GM20000 (cell line): ENCODE results near the gene UBE2V1.

ENCODE experiments used
- DNase-seq: peaks from one replicate; pipeline ENCODE4 v3.0.0; 2012; ENCODE audit warnings: low spot score
- TF ChIP-seq, protein P1 (sequence below): IDR thresholded peaks from 2 replicates; pipeline ENCODE4 v1.5.1; 2012; ENCODE audit warnings: mild to moderate bottlenecking, control low read depth; ENCODE audit errors: extremely low read depth, missing control alignments

Gene UBE2V1

DNA sequence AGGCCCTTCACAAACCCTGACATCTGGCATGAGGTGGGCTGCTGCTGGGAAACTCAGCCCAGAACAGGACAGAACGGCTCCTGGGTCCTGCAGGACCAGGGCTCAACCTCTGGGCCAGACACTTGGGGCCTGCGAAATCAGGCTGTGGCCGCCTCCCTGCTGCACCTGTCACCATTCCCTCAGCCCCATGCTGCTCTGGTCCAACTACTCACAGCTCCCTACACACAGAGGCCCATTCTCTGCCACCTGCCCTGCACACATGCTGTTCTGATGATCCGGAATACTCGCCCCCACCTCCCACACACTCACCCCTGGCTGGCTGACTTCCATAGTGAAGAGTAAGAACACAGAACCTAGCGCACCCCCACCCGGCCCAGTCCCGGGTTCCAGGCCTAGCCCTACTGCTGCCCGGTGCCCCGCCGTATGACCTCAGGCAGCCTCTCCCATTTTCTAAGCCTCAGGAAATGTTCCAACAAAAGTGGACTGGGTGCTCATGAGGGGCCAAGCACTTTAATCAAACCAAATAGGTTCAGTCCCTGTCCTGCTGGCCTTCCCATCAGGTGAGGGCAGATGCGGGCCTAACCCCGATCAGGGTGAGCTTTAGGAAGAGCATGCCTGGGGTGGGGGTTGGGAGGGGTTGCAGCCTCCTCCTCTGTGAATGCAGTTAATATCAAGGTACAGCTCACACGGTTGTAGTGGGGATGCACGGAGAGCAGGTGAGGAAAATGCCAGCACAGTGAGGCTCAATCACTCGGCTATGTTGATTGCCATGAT is 36.7 kb upstream of the UBE2V1 start:
- TF ChIP-seq, protein P1, sequence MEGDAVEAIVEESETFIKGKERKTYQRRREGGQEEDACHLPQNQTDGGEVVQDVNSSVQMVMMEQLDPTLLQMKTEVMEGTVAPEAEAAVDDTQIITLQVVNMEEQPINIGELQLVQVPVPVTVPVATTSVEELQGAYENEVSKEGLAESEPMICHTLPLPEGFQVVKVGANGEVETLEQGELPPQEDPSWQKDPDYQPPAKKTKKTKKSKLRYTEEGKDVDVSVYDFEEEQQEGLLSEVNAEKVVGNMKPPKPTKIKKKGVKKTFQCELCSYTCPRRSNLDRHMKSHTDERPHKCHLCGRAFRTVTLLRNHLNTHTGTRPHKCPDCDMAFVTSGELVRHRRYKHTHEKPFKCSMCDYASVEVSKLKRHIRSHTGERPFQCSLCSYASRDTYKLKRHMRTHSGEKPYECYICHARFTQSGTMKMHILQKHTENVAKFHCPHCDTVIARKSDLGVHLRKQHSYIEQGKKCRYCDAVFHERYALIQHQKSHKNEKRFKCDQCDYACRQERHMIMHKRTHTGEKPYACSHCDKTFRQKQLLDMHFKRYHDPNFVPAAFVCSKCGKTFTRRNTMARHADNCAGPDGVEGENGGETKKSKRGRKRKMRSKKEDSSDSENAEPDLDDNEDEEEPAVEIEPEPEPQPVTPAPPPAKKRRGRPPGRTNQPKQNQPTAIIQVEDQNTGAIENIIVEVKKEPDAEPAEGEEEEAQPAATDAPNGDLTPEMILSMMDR = no peak
- no peak for DNase-seq

DNA sequence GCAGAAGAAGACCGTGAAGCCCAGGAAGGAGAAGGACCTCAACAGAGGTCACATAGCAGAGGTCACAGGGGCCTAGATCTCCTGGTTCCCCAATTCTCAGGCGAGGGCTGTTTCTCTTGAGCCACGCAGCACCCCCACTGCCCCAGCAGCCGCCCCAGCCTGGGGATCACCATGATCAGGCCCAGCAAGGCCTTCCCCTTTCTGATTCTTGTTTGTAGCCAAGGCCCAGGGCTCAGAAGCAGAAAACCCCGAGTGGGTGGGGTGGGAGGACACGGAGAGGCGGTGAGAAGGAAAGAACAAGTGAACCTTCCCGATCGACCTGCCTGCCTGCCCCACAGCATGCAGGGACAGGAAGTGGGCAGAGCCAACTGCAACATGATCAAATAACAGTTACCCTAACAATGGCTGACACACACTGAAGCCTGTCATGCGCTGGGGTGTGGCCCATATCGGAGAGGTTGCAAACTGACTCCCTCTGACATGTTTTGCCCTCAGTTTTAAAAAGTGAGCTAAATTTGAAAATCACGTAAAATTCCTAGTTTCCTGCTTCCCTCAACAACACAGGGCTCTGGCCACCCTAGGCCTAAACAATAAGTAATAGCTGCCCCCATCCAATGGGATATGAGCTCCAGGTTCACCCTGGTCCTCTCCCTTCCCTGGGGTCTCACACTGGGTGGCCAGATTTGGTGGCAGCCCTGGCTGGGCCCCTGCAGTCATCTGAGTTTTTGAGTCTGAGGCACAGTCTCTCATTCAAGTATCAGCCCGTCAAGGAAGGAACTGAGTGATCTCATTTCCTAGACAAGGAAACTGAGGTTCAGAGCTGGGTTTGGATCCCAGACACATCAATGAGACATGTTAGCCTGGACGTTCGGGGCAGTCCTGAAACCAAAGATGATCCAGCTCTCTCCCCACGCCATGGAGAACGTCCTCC is 34.0 kb upstream of the UBE2V1 start:
- TF ChIP-seq, protein P1 = no peak
- DNase-seq = peak; percentile 71

DNA sequence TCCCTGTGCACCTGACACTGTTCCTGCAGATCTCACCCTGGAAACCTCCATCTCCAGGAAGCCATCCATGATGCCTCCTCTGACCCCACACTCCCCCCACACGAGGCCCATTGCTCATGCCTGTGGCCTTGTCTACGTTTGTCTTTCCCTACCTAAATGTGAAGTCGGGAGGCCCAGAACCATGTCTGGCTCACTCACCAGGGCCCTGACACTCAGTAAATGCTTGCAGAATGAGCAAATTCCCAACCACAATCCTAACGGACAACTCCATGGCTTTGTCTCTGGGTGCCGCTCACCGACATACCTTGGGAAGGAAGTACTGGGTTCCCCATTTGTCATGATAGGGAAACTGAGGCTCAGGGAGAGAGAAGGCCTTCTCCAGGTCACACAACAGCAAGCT is 33.3 kb upstream of the UBE2V1 start:
- DNase-seq = no peak

DNA sequence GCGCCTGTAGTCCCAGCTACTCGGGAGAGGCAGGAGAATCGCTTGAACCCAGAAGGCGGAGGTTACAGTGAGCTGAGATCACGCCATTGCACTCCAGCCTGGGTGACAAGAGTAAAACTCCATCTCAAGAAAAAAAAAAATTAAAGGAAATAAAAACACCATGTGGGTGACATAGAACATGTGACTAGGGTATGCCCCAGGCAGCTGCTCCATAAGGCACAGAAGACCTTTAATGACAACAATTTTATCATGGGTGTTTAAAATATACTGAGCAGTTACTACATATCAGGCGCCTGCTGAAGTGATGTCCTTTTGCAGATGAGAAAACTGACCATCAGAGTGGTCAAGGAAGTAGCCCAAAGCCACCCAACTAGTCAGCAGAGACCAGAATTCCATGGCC is 32.6 kb upstream of the UBE2V1 start:
- TF ChIP-seq, protein P1 = no peak
- DNase-seq = no peak

More for the DNA sequence above, 33.3 kb upstream of the UBE2V1 start:
- TF ChIP-seq, protein P1 = no peak

DNA sequence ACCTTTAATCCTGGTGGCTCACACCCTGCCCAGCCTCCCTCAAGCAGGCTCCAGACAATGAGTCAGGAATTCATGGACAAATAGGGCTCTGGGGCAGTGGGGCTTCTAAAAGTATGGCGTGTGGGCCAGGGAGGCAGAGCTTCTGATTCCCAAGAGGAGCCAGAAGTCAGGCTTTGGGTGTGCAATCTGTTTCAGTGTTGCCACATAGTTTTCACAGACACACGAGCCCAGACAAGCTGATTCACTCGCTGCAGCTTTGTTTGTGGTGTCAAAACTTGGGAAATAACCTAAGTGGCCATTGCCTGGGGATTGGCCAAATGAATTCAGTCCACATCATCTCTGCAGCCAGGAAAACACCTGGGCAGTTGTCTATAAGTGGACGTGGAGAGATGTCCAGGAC is 31.4 kb upstream of the UBE2V1 start:
- DNase-seq = no peak
- TF ChIP-seq, protein P1 = no peak

DNA sequence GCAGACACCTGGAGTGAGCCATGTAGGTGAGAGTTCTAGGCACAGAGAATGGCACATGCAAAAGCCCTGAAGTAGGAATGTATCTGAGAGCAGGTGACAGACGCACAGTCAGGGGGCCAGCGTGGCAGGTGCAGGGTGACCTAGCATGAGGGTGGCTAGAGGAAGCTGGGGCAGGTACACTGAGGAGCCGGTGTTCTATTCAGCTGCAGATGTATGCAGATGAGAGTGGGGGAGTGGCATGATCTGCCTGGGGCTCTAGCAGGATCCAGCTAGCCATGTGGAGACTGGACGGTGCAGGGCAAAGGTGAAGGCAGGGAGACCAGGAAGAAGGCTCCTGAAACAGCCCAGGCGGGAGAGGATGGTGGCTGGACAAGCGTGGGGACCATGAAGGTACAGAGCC is 29.9 kb upstream of the UBE2V1 start:
- TF ChIP-seq, protein P1 = no peak
- no peak for DNase-seq

DNA sequence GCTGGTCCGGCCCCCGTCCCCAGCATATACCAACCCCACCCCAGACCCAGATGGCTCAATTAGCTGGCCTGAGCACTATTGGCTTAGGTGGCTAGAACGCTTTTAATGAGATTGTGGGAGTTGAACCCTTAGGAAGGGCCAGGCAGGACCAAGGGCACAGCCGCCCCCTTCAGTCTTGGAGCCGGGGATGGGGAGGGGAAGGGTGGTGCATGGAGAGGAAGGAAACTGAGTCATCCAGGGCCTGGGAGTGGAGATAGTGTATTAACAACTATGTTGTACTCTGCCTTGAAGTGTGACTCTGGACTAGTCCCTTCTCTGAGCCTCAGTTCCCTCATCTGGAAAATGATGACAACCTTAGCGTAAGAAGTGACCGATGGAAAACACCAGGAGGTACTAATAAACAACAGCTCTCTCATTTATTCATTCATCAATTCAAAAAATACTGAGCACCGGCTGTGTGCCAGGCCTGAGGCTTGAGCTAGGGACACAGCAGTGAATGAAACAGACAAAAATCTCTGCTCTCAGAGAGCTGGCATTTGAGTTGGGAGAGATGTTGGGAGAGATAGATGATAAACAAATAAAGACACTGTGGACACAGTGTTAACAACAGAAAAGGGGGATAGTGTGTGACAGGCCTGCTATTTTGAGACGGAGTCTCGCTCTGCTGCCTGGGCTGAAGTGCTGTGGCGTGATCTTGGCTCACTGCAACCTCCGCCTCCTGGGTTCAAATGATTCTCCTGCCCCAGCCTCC is 29.0 kb upstream of the UBE2V1 start:
- TF ChIP-seq, protein P1 = no peak
- no peak for DNase-seq
